Esophagus squamous epithelium (tissue), 5 donors: Measurements from ENCODE around the gene IL1R1. TPM values are rescaled to one million over a fixed set of nuclear protein-coding genes. Genes with fewer than 3 reads are reported as not detected.

Experiments used
- DNase-seq: peaks from one replicate; lab custom pipeline; 2025; lab: John Stamatoyannopoulos, UW
- H3K27ac ChIP-seq, 4 donors: fragments of 200-600 bp; sonication (generic); one replicate each; pipeline ENCODE4 v1.5.1; 2016 to 2019; ENCODE audit warnings: mild to moderate bottlenecking in 1 of 4
- H3K27me3 ChIP-seq, 4 donors: fragments of 200-600 bp; sonication (generic); 1 replicate in 3 of 4; 2 replicates in 1 of 4; pipeline versions ENCODE4 v1.5.1 to v1.6.0; 2017 to 2021; ENCODE audit warnings: antibody characterized with exemption in 1 of 4
- H3K36me3 ChIP-seq, 3 donors: fragments of 200-600 bp; sonication (generic); one replicate each; pipeline ENCODE4 v1.5.1; 2016 to 2019
- H3K4me1 ChIP-seq, 3 donors: fragments of 200-600 bp; sonication (generic); one replicate each; pipeline ENCODE4 v1.5.1; 2017 to 2019
- H3K4me3 ChIP-seq, 4 donors: fragments of 200-600 bp; sonication (generic); 1 replicate in 3 of 4; 2 replicates in 1 of 4; pipeline ENCODE4 v1.5.1; 2016 to 2019; ENCODE audit warnings: mild to moderate bottlenecking in 2 of 4, moderate library complexity in 1 of 4
- H3K9me3 ChIP-seq, 3 donors: fragments of 200-600 bp; sonication (generic); one replicate each; pipeline ENCODE4 v1.5.1; 2016 to 2019
- CTCF ChIP-seq, 6 experiments: fragments of 450-650 bp in 4 of 6; fragments of 200-600 bp in 2 of 6; sonication (generic) in 2 of 6; IDR thresholded peaks; one replicate each; pipeline ENCODE4 v1.5.1; 2016 to 2019; ENCODE audit warnings: antibody characterized with exemption in 6 of 6, mild to moderate bottlenecking in 4 of 6, moderate library complexity in 4 of 6
- POLR2A ChIP-seq, 4 donors: fragments of 450-650 bp; IDR thresholded peaks; one replicate each; pipeline ENCODE4 v1.6.1; 2017; ENCODE audit warnings: antibody characterized with exemption in 4 of 4, mild to moderate bottlenecking in 4 of 4, moderate library complexity in 3 of 4
- WGBS, 2 donors: methylation state at CpG; one replicate each; pipeline ENCODE4 v1.1.5; 2018; 5-methylcytosine and 5-hydroxymethylcytosine counted together
- intact Hi-C: fragments of 100-400 bp; cut with DNase I; formaldehyde crosslinking; loops from one replicate; pipeline ENCODE4 v1.15.0; 2022
- total RNA-seq, 4 donors: library from RNA; depleted of rRNA; stranded (reverse); fragments of >200 nt; gene quantifications; one replicate each; pipeline ENCODE4 v1.1.0, GENCODE V29; 2016
- donor health status: DM: yes; HTN: yes; CAD: no.

IL1R1 gene
- 10 to 100 TPM in 3 of 4 donors, 1 to 10 TPM in 1; 9.7 to 65.8 (median 24.6) TPM for total RNA-seq

DNA sequence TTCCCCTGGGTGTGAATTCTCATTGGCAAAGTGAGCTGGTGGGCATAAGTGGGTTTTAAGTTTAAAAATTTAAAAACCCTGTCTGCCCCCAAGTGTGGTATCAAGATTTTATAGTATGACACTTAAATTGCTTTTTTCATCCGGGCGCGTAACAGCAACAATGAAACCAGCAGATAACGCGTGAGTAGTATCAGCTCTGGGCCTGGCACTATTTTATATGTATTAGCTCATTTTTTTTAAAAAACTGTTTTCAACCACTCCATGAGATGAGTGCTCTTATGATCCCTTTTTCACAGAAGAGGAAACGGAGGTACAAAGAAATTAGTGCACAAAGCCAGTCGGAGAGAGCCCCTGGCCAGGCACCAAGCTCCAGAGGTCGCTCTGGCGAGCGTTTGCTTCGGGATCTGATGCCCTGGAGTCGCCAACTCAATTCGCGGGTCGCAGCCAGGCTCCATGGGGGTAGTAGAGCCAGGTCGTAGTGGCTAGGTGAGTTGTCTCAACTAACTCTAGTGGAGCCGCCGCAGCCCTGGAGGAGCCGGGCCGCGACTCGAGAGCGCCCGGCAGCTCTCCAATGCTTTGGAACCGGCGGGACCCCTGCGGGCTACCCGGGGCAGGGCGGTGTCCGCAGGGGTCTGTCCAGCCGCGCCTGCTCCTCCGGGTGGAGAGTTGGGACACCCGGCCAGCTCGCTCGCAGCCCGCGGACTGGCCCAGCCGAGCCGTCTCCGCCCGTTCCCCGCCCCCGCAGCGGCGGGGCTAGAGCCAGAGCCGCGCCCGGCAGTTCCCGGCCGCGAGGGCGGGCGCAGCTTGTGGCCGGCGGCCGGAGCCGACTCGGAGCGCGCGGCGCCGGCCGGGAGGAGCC is at the start of gene IL1R1:
IL1R1 (plus strand) TSS at position 777 of the 859 bp plus-strand sequence. CDS start 14,979 bp downstream, outside the sequence.
- 26 to 43% methylated on average over 9 to 15 of the region's 65 CpGs for WGBS, 2 donors
- Histone ChIP-seq H3K4me3 (peak within 1 kb of the TSS; percentile 72 to 87 (median 74)), H3K36me3 (peaks cover 0 to 24% (median 0%) of the 10 kb centered on the region in 3 donors), H3K9me3 (peaks cover 0 to 28% (median 10%) of the 10 kb centered on the region in 3 donors), H3K4me1 (peaks cover 0 to 41% (median 8%) of the 10 kb centered on the region in 3 donors), H3K27ac (peak within 1 kb of the TSS; percentile 94 to 96 (median 94)), H3K27me3 (no peaks in the 10 kb centered on the region)
- TF ChIP-seq POLR2A (IDR thresholded peaks at IDR 0.05) (peak in 2 of 4 donors; percentile 79 to 87), CTCF (IDR thresholded peaks at IDR 0.05) (peak in 1 of 6 experiments; percentile 1)
- DNase-seq: no peak
- intact Hi-C loops: no loop called here

- Histone ChIP-seq H3K27me3 (no peaks in the 10 kb centered on the region), H3K4me3 (no peak overlapping the region), H3K36me3 (no peaks in the 10 kb centered on the region), H3K9me3 (no peaks in the 10 kb centered on the region), H3K4me1 (no peaks in the 10 kb centered on the region), H3K27ac (no peak overlapping the region)
- intact Hi-C loops: no loop called here
- no peak for TF ChIP-seq POLR2A (IDR thresholded peaks at IDR 0.05)
- no peak for TF ChIP-seq CTCF (IDR thresholded peaks at IDR 0.05)
- WGBS, 2 donors: 40 to 91% methylated on average over 1 to 7 of the region's 13 CpGs
- no peak for DNase-seq
These were observed 48.9 kb upstream of the IL1R1 start for GRCh38 chr2:102093662-102094061.

DNA sequence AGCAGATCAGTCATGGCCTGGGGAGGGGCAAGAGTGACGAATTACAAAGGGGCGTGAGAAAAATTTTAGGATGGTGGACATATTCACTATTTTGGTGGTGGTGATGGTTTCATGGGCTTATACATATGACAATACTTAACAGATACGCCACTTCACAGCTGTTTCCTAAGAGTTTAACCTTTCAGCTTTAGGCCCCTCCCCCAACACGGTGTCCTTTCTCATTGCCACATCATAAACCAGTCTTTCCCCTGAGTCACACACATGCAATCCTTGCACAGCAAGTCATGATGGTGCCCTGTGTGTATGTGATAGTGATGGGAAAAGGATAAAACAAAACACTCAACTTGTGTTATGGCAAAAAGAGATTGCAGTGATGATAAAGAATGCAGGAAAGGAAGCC is 47.6 kb upstream of the IL1R1 start:
- Histone ChIP-seq H3K9me3 (no peaks in the 10 kb centered on the region), H3K27ac (no peak overlapping the region), H3K4me1 (peaks cover 0 to 11% (median 2%) of the 10 kb centered on the region in 3 donors), H3K27me3 (no peaks in the 10 kb centered on the region), H3K4me3 (no peak overlapping the region), H3K36me3 (no peaks in the 10 kb centered on the region)
- DNase-seq: no peak
- TF ChIP-seq POLR2A (IDR thresholded peaks at IDR 0.05): no peak
- no peak for TF ChIP-seq CTCF (IDR thresholded peaks at IDR 0.05)
- WGBS, 2 donors: 53 to 60% methylated on average over 4 of the region's 4 CpGs
- intact Hi-C loops: no loop called here

- intact Hi-C loops: no loop called here
- no peak for DNase-seq
- H3K4me1 ChIP-seq: peaks cover 0 to 23% (median 11%) of the 10 kb centered on the region in 3 donors
- no peaks in the 10 kb centered on the region for H3K36me3 ChIP-seq
- no peak overlapping the region for H3K27ac ChIP-seq
- TF ChIP-seq POLR2A (IDR thresholded peaks at IDR 0.05) (no peak), CTCF (IDR thresholded peaks at IDR 0.05) (no peak)
- H3K9me3 ChIP-seq: no peaks in the 10 kb centered on the region
- 71 to 73% methylated on average over 5 of the region's 5 CpGs for WGBS, 2 donors
- no peak overlapping the region for H3K4me3 ChIP-seq
- H3K27me3 ChIP-seq: no peaks in the 10 kb centered on the region
These were observed 46.4 kb upstream of the IL1R1 start for GRCh38 chr2:102096103-102096502.

GRCh38 chr2:102098756-102099155 is 43.8 kb upstream of the IL1R1 start:
- WGBS, 2 donors: 63% methylated on average over 4 of the region's 4 CpGs
- Histone ChIP-seq H3K36me3 (no peaks in the 10 kb centered on the region), H3K4me1 (peaks cover 0 to 36% (median 17%) of the 10 kb centered on the region in 3 donors), H3K27me3 (no peaks in the 10 kb centered on the region), H3K27ac (no peak overlapping the region), H3K4me3 (no peak overlapping the region), H3K9me3 (no peaks in the 10 kb centered on the region)
- intact Hi-C loops: no loop called here
- DNase-seq: no peak
- TF ChIP-seq CTCF (IDR thresholded peaks at IDR 0.05) (no peak), POLR2A (IDR thresholded peaks at IDR 0.05) (no peak)
